Measurements from ENCODE around the gene SCAF1. TPM values are rescaled to one million over a fixed set of nuclear protein-coding genes. Genes with fewer than 3 reads are reported as not detected.

The SCAF1 gene
- total RNA-seq, 1 donor from 2014 or later, result 68.6 TPM

DNA sequence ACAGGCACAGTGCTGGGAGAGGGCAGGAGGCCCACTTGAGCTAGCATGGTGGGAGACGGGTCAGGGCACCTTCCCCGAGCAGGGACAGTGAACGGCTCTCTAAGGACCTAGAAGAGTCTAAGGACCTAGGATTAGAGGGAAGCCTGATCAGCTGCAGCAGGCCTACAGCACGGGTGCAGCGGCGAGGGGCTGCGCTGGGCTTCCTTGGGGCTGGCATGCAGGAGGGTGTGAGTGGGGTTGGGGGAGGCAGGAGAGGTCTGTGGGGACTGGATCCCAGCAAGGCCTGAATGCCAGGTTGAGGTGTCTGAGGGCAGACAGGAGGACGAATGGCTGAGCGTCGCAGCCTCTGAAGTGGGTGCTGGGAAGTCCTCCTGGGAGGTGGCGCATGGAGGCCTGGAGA lies 3.6 kb downstream of the SCAF1 start:
- DNase-seq (ENCODE audit: extremely low read depth, low read depth, low spot score), result no peak

GRCh38 chr19:49645995-49646394 lies 4.0 kb downstream of the SCAF1 start:
- DNase-seq (ENCODE audit: extremely low read depth, low read depth, low spot score), result no peak

GRCh38 chr19:49646586-49646985 lies 4.6 kb downstream of the SCAF1 start:
- no peak for DNase-seq (ENCODE audit: extremely low read depth, low read depth, low spot score)

- no peak for DNase-seq (ENCODE audit: extremely low read depth, low read depth, low spot score)
Observed at GRCh38 chr19:49651029-49651819, 9.2 kb downstream of the SCAF1 start.

- DNase-seq (ENCODE audit: extremely low read depth, low read depth, low spot score), result no peak
Observed at GRCh38 chr19:49651820-49652550, 10.0 kb downstream of the SCAF1 start.

- no peak for DNase-seq (ENCODE audit: extremely low read depth, low read depth, low spot score)
Observed at GRCh38 chr19:49652551-49653465, 10.8 kb downstream of the SCAF1 start.

- DNase-seq (ENCODE audit: extremely low read depth, low read depth, low spot score), result no peak
Observed at GRCh38 chr19:49653466-49653806, 11.4 kb downstream of the SCAF1 start.

DNA sequence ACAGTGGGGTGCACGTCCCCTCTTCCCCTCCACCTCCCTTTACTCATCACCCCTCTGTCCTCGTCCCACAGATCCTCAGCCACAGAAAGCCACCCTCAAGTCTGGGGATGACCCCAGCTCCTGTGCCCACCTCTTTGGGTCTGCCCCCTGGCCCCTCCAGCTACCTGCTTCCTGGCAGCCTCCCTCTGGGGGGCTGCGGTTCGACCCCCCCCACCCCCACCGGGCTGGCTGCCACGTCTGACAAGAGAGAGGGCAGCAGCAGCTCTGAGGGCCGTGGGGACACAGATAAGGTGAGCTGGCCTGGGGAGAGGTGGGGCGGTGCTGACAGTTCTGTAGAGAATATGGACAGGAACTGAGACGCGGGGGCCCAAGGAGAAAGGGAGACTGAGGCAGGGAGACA lies 12.6 kb downstream of the SCAF1 start:
- no peak for DNase-seq (ENCODE audit: extremely low read depth, low read depth, low spot score)

DNA sequence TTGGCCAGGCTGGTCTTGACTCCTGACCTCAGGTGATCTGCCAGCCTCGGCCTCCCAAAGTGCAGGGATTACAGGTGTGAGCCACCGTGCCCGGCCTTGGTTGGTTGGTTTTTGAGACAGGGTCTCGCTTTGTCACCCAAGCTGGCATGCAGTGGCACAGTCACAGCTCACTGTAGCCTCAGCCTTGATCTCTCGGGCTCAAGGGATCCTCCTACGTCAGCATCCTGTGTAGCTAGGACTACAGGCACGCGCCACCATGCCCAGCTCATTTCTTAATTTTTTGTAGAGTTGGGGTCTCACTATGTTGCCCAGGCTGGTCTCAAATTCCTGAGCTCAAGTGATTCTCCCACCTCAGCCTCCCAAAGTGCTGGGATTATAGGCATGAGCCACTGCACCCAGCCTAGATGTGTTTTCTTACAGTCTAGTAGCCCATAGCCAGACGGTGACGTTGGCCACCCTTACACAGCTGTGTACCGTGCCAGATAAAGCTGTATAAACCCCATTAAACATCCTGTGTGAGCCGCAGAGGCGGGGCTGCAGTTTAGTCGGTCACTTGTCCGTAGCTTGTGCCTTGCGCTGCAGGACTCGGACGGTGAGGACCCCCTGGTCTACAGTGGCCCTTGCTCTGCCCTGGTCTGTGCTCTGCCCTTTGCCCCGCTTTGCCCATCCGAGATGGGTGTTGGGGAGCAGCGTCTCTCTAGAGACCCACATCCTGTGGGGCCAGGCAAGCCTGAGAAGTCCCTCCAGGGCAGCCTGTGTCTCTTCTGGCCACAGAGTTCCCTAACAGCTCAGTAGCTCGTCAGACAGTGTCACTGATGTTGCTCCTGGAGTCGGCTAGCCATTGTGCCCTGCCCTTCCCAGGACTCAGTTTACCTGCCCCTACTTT lies 13.8 kb downstream of the SCAF1 start:
- no peak for DNase-seq (ENCODE audit: extremely low read depth, low read depth, low spot score)

GRCh38 chr19:49656456-49657109 lies 14.6 kb downstream of the SCAF1 start:
- no peak for DNase-seq (ENCODE audit: extremely low read depth, low read depth, low spot score)

DNA sequence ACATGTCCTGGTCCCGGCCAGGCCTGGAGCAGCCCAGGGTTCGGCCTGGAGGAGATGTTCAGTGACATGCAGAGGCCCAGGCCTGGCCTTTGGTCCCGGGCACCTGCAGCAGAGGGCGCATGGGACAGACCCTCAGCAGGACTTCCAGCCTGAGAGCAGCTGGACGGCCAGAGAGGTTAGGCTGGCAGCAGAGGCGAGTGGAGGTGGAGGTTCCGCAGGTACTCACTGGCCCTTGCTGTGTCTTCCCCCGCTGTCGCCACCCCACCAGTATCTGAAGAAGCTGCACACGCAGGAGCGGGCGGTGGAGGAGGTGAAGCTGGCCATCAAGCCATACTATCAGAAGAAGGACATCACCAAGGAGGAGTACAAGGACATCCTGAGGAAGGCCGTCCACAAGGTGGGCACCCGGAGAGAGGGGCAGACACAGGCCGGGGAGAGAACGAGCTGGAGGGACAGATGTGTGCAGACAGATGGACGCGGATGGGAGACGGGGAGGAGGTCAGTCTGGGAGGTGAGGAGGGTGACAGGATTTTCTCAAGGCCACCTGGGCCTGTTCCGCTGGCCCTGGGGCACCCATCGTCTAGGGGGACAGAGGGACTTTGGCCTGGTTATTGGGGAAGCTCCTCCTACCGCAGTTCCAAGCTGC lies 15.6 kb downstream of the SCAF1 start:
- no peak for DNase-seq (ENCODE audit: extremely low read depth, low read depth, low spot score)

- DNase-seq (ENCODE audit: extremely low read depth, low read depth, low spot score), result no peak
Observed at GRCh38 chr19:49658139-49658517, 16.1 kb downstream of the SCAF1 start.

DNA sequence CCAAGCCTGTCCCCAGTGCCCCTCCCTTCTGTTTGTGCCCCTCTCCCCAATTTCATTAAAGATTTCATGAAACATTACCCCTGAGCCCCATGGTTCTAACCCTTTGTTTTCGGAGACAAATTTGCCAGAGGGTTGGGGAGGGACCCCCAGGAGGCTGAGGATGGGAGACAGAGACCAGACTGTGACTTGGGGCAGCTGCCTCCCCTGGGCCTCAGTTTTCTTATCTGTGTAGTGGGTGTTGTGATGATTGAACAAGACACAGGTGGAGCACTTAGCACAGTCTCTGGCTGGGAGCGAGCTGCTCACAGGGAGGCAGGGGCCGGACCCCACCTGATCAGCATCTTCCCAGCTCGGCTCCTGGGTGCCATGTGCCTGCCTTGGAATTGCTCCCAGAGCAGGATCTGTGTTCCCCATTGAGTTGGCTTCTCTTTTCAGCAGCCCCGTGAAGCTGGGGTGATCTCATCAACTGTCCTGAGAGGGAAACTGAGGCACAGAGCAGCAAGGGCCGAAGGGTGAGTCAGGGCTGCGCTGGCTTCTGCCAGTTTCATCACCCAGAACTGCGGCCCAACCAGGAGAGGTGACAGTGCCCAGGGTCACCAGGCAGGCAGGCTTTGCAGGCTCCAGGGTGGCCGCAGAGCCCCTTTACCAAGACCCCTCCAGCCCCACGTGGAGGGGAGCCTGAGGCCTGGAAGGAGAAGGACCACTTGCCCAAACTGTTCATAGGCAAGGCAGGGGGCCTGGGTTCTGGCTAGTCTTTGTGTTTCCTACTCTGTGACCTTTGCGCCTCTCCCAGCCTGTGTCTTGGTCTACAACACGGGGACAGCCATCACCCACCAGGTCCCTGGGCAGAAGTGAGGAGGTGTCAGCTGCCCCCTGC lies 16.8 kb downstream of the SCAF1 start:
- DNase-seq (ENCODE audit: extremely low read depth, low read depth, low spot score), result no peak

GRCh38 chr19:49660338-49660961 lies 18.4 kb downstream of the SCAF1 start:
- no peak for DNase-seq (ENCODE audit: extremely low read depth, low read depth, low spot score)

GRCh38 chr19:49662011-49662410 lies 20.0 kb downstream of the SCAF1 start:
- DNase-seq (ENCODE audit: extremely low read depth, low read depth, low spot score), result no peak

DNA sequence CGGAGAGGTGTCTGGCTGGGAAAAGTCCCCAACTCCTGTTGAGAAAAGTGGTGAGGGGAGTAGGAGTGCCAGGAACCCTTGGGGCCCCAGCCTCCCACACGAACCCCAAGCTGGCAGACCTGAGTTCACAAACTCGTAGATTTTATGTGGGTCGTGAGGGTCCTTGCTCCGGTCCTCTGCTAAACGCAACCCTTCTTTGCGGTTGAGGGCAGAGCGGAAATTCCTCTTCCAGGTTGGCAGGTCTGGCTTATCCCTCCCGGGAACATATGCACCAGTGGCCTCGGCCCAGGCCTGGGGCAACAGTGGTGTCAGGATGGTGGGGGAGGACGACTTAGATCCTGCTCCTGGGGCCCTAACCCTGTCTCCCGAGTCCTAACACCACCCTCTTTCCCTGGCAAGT lies 21.2 kb downstream of the SCAF1 start:
- no peak for DNase-seq (ENCODE audit: extremely low read depth, low read depth, low spot score)

DNA sequence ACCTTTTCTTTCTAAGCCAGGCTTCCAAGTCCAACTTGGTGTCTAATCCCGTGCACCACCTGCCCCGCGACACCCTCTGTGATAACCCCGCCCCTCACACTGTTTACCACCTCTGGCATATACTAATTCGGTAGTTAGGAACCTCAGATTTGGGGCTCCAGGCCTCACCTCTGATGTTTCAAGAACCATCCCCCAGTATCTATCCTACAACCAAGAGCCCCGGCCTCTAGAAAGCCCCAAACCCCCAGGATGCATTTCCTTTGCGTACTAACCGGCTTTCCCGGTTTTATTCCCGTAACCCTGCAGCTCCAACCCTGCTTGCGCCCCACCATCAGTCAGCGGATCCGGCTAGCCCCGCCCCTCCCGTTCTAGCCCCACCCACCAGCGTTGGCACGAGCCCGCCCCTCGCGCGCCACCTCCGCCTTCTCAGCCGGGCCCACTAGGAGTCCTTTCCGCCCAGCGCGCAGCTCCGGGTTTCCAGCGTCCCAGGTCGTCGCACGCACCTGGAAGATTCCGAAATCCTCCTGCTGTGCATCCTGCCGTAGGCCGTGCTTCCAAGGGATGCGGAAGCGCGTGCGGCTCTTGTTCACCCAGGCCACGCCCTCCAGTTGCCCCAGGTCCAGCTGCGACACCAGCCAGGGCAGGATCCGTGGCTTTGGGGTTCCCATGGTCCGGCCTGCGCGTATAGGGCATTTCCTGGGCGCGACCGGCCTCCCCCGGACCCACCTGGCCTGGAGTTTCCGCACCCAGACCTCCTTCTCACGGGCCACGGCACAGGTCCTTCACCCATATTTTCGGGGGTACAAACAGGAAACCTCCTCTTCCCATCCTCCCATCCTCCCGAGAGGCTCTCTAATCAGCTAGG lies 22.4 kb downstream of the SCAF1 start:
- DNase-seq (ENCODE audit: extremely low read depth, low read depth, low spot score), result no peak
